K562 (cell line): ENCODE measurements around the gene JAKMIP2. TPM values are rescaled to one million over a fixed set of nuclear protein-coding genes. Genes with fewer than 3 reads are reported as not detected.

Source experiments
- ATAC-seq: fragments of 200-7000 bp; cut with Tn5 transposase; 3 replicates; pipeline ENCODE4 v1.9.1; 2020; ENCODE audit warnings: moderate library complexity
- BruUV-seq: library from RNA; stranded (reverse); fragments of 400-500 nt; replicated peaks from 2 replicates; lab custom pipeline; 2021; lab: Mats Ljungman, UMichigan
- CTCF ChIA-PET: fragments of 300-600 bp; formaldehyde crosslinking; extraction: SDS; loops from one replicate; lab custom pipeline; 2021; ENCODE audit warnings: low intra/inter-chr PET ratio; lab: Yijun Ruan, JAX
- POLR2A ChIA-PET: fragments of 300-600, 350-650 bp; sonication (Branson Sonifier 250); formaldehyde crosslinking; extraction: SDS; loops from one replicate; lab custom pipeline; 2021; ENCODE audit warnings: antibody characterized with exemption, inconsistent platforms; lab: Yijun Ruan, JAX
- DNase-seq, 4 experiments: peaks; one replicate each; pipeline versions ENCODE4 v3.0.0 to v3.0.0-alpha.2; 2011 to 2018; ENCODE audit warnings: low spot score in 3 of 4, mixed read lengths in 3 of 4; ENCODE audit errors: extremely low read depth in 1 of 4
- FAIRE-seq: peaks from 2 replicates; lab custom pipeline; 2011; peaks lifted over from hg19 to GRCh38; lab: Jason Lieb, UNC
- H2AFZ ChIP-seq: 2 replicates; pipeline ENCODE4 v1.6.0; 2011; ENCODE audit warnings: low read depth, low read length, control low read depth, inconsistent platforms
- H3K27ac ChIP-seq: fragments of 200-600 bp; 3 replicates; pipeline ENCODE4 v1.8.0; 2011; ENCODE audit warnings: low read depth, mild to moderate bottlenecking, control low read depth, inconsistent platforms, low read length, moderate library complexity, mixed read lengths; ENCODE audit errors: extremely low read depth
- H3K27me3 ChIP-seq, 2 experiments: fragments of 300-600 bp in 1 of 2; 2 replicates in 1 of 2; 3 replicates in 1 of 2; pipeline versions ENCODE4 v1.6.0 to v1.8.0; 2011; ENCODE audit warnings: inconsistent platforms in 2 of 2, low read length in 2 of 2, mild to moderate bottlenecking in 1 of 2, mixed read lengths in 1 of 2, moderate library complexity in 1 of 2; ENCODE audit not compliant: control insufficient read depth in 2 of 2, insufficient read depth in 2 of 2
- H3K36me3 ChIP-seq: fragments of 300-600 bp; 3 replicates; pipeline ENCODE4 v1.8.0; 2011; ENCODE audit warnings: mild to moderate bottlenecking, low read length, inconsistent platforms; ENCODE audit not compliant: control insufficient read depth, insufficient read depth
- H3K4me1 ChIP-seq, 2 experiments: fragments of 200-600 bp in 1 of 2; replicated peaks in 1 of 2; 2 replicates in 1 of 2; 3 replicates in 1 of 2; pipeline versions ENCODE4 v1.5.1 to v1.8.0; 2011; ENCODE audit warnings: inconsistent platforms in 2 of 2, low read length in 2 of 2, mild to moderate bottlenecking in 1 of 2, mixed read lengths in 1 of 2, moderate library complexity in 1 of 2; ENCODE audit not compliant: control insufficient read depth in 2 of 2, insufficient read depth in 2 of 2
- H3K4me2 ChIP-seq: 2 replicates; pipeline ENCODE4 v1.6.1; 2011; ENCODE audit warnings: low read length, control low read depth, inconsistent platforms, mixed read lengths; ENCODE audit not compliant: insufficient read depth
- H3K4me3 ChIP-seq: fragments of 200-600 bp; sonication (generic), shearing (Covaris generic); 2 replicates; pipeline ENCODE4 v1.5.1; 2016; ENCODE audit warnings: control low read depth, inconsistent platforms
- H3K79me2 ChIP-seq: fragments of 200-600 bp; 3 replicates; pipeline ENCODE4 v1.8.0; 2011; ENCODE audit warnings: low read length, inconsistent platforms; ENCODE audit not compliant: control insufficient read depth, insufficient read depth
- H3K9ac ChIP-seq, 2 experiments: 2 replicates each; pipeline versions ENCODE4 v1.6.0 to v1.6.1; 2011; ENCODE audit warnings: low read depth in 2 of 2, low read length in 2 of 2, control low read depth in 1 of 2, inconsistent platforms in 1 of 2, mild to moderate bottlenecking in 1 of 2, mixed read lengths in 1 of 2; ENCODE audit not compliant: insufficient read depth in 1 of 2
- H3K9me1 ChIP-seq: one replicate; pipeline ENCODE4 v1.6.0; 2011; ENCODE audit warnings: inconsistent platforms, mild to moderate bottlenecking, low read length, moderate library complexity; ENCODE audit not compliant: control insufficient read depth, insufficient read depth
- H3K9me3 ChIP-seq: replicated peaks from 2 replicates; pipeline ENCODE4 v1.5.1; 2011; ENCODE audit warnings: low read depth, low read length, inconsistent platforms; ENCODE audit not compliant: control insufficient read depth, insufficient read depth
- H4K20me1 ChIP-seq: replicated peaks from 2 replicates; pipeline ENCODE4 v1.6.1; 2011; ENCODE audit warnings: low read length, inconsistent platforms, mixed read lengths; ENCODE audit not compliant: control insufficient read depth, insufficient read depth
- CC2D1A ChIP-seq: fragments of 450-650 bp; IDR thresholded peaks from 2 replicates; pipeline ENCODE4 v1.6.1; 2017; ENCODE audit warnings: mild to moderate bottlenecking
- HIVEP1 ChIP-seq: fragments of 250-450 bp; sonication (Bioruptor Pico); IDR thresholded peaks from 2 replicates; pipeline ENCODE4 v1.4.0; 2020; ENCODE audit warnings: mild to moderate bottlenecking
- IFI16 ChIP-seq: fragments of 250-450 bp; sonication (Bioruptor Pico); IDR thresholded peaks from 2 replicates; pipeline ENCODE4 v2.1.2; 2022; ENCODE audit warnings: mild to moderate bottlenecking, inconsistent platforms
- MXI1 ChIP-seq: IDR thresholded peaks from 2 replicates; pipeline ENCODE4 v1.6.1; 2011; ENCODE audit warnings: low read depth, mild to moderate bottlenecking, improper control_type of control experiment, low read length
- THRB ChIP-seq: fragments of 450-650 bp; formaldehyde crosslinking; conservative IDR thresholded peaks from 2 replicates; pipeline ENCODE4 v1.4.0; 2022; ENCODE audit warnings: mild to moderate bottlenecking, missing genetic modification characterization
- WHSC1 ChIP-seq: IDR thresholded peaks from one replicate; pipeline ENCODE4 v1.6.1; 2012; ENCODE audit warnings: low read length, control low read depth, inconsistent platforms
- in situ Hi-C: fragments of 300-500 bp; cut with MboI; formaldehyde crosslinking; loops from 4 replicates; pipeline ENCODE4 v1.15.0; 2018; ENCODE audit warnings: inconsistent platforms, mixed read lengths
- intact Hi-C: fragments of 100-400 bp; cut with micrococcal nuclease; formaldehyde crosslinking; loops from 2 replicates; pipeline ENCODE4 v1.14.2; 2022
- polyA plus RNA-seq, 8 experiments: library from polyadenylated mRNA; depleted of rRNA in 4 of 8; stranded (reverse) in 5 of 8; unstranded in 3 of 8; fragments of >200 nt; fragmentation: Nextera tagmentation in 2 of 8; fragmentation: Illumina TruSeq in 1 of 8; extraction: Ambion mirVana in 2 of 8; extraction: Trizol in 1 of 8; gene quantifications; 2 replicates each; pipeline versions ENCODE4 v1.2.1 to v1.2.3, GENCODE V29; 2011 to 2014; ENCODE audit warnings: inconsistent platforms in 1 of 8, missing spikeins in 1 of 8
- total RNA-seq, 7 experiments: library from RNA; depleted of rRNA in 6 of 7; stranded (reverse); fragments of >200 nt in 6 of 7; fragmentation: Illumina TruSeq in 2 of 7; extraction: Trizol in 2 of 7; gene quantifications; 2 replicates each; pipeline versions ENCODE4 v1.2.1 to v1.2.3, GENCODE V29; 2011 to 2021; ENCODE audit warnings: low replicate concordance in 1 of 7

JAKMIP2 gene
- total and polyA plus RNA-seq, 9 of the 15 experiments (the other 6 are each of a cell fraction or from before 2014, with no cell fraction given), result not detected

- no peak for FAIRE-seq
- ATAC-seq, result no peak
- Histone ChIP-seq H3K4me1 (no peaks in the 10 kb centered on the region), H3K36me3 (no peaks in the 10 kb centered on the region), H3K79me2 (no peaks in the 10 kb centered on the region), H3K9me1 (no peaks in the 10 kb centered on the region), H3K4me3 (no peak overlapping the region), H4K20me1 (no peaks in the 10 kb centered on the region), H3K9ac (no peak overlapping the region), H2AFZ (no peak overlapping the region), H3K27me3 (no peaks in the 10 kb centered on the region), H3K4me2 (no peak overlapping the region), H3K27ac (no peak overlapping the region), H3K9me3 (no peaks in the 10 kb centered on the region)
- DNase-seq, result no peak
- TF ChIP-seq IFI16, result no peak
- no peak for TF ChIP-seq THRB
- TF ChIP-seq WHSC1, result no peak
- no peak for TF ChIP-seq CC2D1A
- TF ChIP-seq MXI1, result no peak
- BruUV-seq, result no TSS peak
- in situ Hi-C loops (no loop called here), intact Hi-C loops (no loop called here)
- ChIA-PET POLR2A (no interaction called here), CTCF (no interaction called here)
Measured at GRCh38 chr5:147704544-147704943, 78.0 kb downstream of the JAKMIP2 start.

- DNase-seq, result no peak
- no peak for FAIRE-seq
- Histone ChIP-seq H3K4me2 (no peak overlapping the region), H3K4me3 (no peak overlapping the region), H4K20me1 (no peaks in the 10 kb centered on the region), H3K79me2 (no peaks in the 10 kb centered on the region), H3K27ac (no peak overlapping the region), H3K9me1 (no peaks in the 10 kb centered on the region), H3K27me3 (no peaks in the 10 kb centered on the region), H3K9me3 (no peaks in the 10 kb centered on the region), H3K36me3 (no peaks in the 10 kb centered on the region), H3K9ac (no peak overlapping the region), H3K4me1 (no peaks in the 10 kb centered on the region), H2AFZ (no peak overlapping the region)
- in situ Hi-C loops, result no loop called here
- CTCF ChIA-PET, result no interaction called here
- POLR2A ChIA-PET, result no interaction called here
- no TSS peak for BruUV-seq
- no peak for ATAC-seq
- intact Hi-C loops, result no loop called here
- TF ChIP-seq HIVEP1 (CRISPR knock-in tag), result no peak
Measured at GRCh38 chr5:147701468-147701867, 81.1 kb downstream of the JAKMIP2 start.
